Measurements from ENCODE around the gene PLSCR3.
"Not testable (repeated sequence)": the region's sequence is repeated elsewhere in the genome, so short reads cannot be mapped to it uniquely, and the experiment has no call there.

Gene PLSCR3

DNA sequence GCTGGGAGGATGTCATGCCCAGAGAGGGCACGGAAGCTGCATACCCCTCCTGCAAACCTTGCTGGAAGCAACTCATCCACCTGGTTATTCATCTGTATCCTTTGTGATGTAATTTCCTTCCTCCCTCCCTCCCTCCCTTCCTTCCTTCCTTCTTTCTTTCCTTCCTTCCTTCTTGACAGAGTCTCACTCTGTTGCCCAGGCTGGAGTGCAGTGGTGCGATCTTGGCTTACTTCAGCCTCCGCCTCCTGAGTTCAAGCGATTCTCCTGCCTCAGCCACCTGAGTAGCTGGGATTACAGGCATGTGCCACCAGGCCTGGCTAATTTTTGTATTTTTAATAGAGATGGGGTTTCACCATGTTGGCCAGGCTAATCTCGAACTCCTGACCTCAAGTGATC lies 25.7 kb downstream of the PLSCR3 start:
- not testable (repeated sequence) for H3K36me3 ChIP-seq (ENCODE audit: control insufficient read depth in 5 of 5, insufficient read depth in 5 of 5, low read length in 5 of 5); H3K27ac ChIP-seq (ENCODE audit: low read depth, low read length); H3K4me1 ChIP-seq (ENCODE audit: control insufficient read depth in 5 of 5, insufficient read depth in 5 of 5, low read length in 5 of 5); H3K9ac ChIP-seq (ENCODE audit: low read length in 5 of 5); H3K9me3 ChIP-seq (ENCODE audit: control insufficient read depth in 5 of 5, low read length in 5 of 5); H3K4me3 ChIP-seq (ENCODE audit: low read depth in 1 of 5, low read length in 5 of 5); H3K27me3 ChIP-seq (ENCODE audit: control insufficient read depth in 5 of 5, insufficient read depth in 4 of 5, low read length in 5 of 5)

DNA sequence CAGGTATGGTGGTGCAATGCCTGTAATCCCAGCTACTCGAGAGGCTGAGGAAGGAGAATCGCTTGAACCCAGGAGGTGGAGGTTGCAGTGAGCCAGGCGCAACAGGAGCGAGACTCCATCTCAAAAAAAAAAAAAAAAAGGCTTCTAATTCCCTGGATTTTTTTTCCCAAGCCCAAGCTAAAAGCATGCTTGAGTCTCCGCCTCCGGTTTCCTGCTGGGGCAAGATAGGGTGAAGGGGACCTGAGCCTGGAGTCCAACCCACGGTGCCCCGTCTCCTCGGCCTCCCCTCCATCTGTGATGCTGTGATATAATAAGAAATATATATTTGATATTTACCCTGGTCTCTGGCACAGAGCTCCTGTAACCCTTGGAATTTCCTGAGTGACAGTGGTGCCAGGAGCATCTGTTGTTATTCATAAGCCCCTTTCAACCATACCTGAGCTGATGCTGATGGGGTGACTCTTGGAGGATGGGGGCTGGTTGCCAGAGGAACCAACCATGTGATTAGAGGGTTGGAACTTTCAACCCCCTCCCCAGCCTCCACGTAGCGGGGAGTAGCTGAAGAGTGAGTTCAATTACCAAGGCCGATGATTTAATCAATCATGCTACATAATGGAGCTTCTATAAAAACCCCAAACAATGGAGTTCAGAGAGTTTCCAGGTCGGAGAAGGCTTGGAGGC lies 26.3 kb downstream of the PLSCR3 start:
- no peak overlapping the region for H3K9ac ChIP-seq (ENCODE audit: low read length in 5 of 5)
- H3K27me3 ChIP-seq (ENCODE audit: control insufficient read depth in 5 of 5, insufficient read depth in 4 of 5, low read length in 5 of 5): peaks cover 0 to 3% (median 0%) of the 10 kb centered on the region in 5 donors
- H3K9me3 ChIP-seq (ENCODE audit: control insufficient read depth in 5 of 5, low read length in 5 of 5): no peaks in the 10 kb centered on the region
- no peak overlapping the region for H3K4me3 ChIP-seq (ENCODE audit: low read depth in 1 of 5, low read length in 5 of 5)
- H3K27ac ChIP-seq (ENCODE audit: low read depth, low read length): no peak overlapping the region
- no peaks in the 10 kb centered on the region for H3K36me3 ChIP-seq (ENCODE audit: control insufficient read depth in 5 of 5, insufficient read depth in 5 of 5, low read length in 5 of 5)
- no peaks in the 10 kb centered on the region for H3K4me1 ChIP-seq (ENCODE audit: control insufficient read depth in 5 of 5, insufficient read depth in 5 of 5, low read length in 5 of 5)

GRCh38 chr17:7367083-7367482 lies 27.2 kb downstream of the PLSCR3 start:
- Histone ChIP-seq H3K36me3 (ENCODE audit: control insufficient read depth in 5 of 5, insufficient read depth in 5 of 5, low read length in 5 of 5) (no peaks in the 10 kb centered on the region), H3K9ac (ENCODE audit: low read length in 5 of 5) (no peak overlapping the region), H3K27me3 (ENCODE audit: control insufficient read depth in 5 of 5, insufficient read depth in 4 of 5, low read length in 5 of 5) (peaks cover 0 to 3% (median 0%) of the 10 kb centered on the region in 5 donors), H3K27ac (ENCODE audit: low read depth, low read length) (no peak overlapping the region), H3K9me3 (ENCODE audit: control insufficient read depth in 5 of 5, low read length in 5 of 5) (no peaks in the 10 kb centered on the region), H3K4me1 (ENCODE audit: control insufficient read depth in 5 of 5, insufficient read depth in 5 of 5, low read length in 5 of 5) (no peaks in the 10 kb centered on the region), H3K4me3 (ENCODE audit: low read depth in 1 of 5, low read length in 5 of 5) (no peak overlapping the region)

DNA sequence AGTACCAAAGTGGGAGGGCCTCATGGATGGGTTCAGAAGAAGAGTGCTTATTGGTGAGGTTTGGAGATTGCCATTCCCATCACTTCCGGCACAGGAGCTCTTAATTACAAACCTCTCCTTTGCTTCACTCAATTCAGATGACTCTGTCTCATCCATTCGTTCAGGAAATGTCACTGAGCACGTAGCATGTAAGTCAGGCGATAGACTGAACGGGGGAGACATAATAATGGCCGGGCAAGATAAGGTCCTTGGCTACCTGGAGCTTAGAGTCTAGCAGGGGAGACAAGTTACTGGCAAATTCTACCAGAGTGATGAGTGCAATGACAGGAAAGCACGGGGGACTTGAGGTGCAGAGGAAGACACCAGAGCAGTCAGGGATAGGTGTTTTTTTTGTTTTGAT lies 28.4 kb downstream of the PLSCR3 start:
- not testable (repeated sequence) for H3K27ac ChIP-seq (ENCODE audit: low read depth, low read length); H3K9ac ChIP-seq (ENCODE audit: low read length in 5 of 5); H3K36me3 ChIP-seq (ENCODE audit: control insufficient read depth in 5 of 5, insufficient read depth in 5 of 5, low read length in 5 of 5); H3K27me3 ChIP-seq (ENCODE audit: control insufficient read depth in 5 of 5, insufficient read depth in 4 of 5, low read length in 5 of 5); H3K4me1 ChIP-seq (ENCODE audit: control insufficient read depth in 5 of 5, insufficient read depth in 5 of 5, low read length in 5 of 5); H3K4me3 ChIP-seq (ENCODE audit: low read depth in 1 of 5, low read length in 5 of 5); H3K9me3 ChIP-seq (ENCODE audit: control insufficient read depth in 5 of 5, low read length in 5 of 5)

GRCh38 chr17:7363311-7363710 lies 31.0 kb downstream of the PLSCR3 start:
- Histone ChIP-seq H3K9me3 (ENCODE audit: control insufficient read depth in 5 of 5, low read length in 5 of 5) (no peaks in the 10 kb centered on the region), H3K9ac (ENCODE audit: low read length in 5 of 5) (no peak overlapping the region), H3K27me3 (ENCODE audit: control insufficient read depth in 5 of 5, insufficient read depth in 4 of 5, low read length in 5 of 5) (peaks cover 0 to 4% (median 0%) of the 10 kb centered on the region in 5 donors), H3K4me3 (ENCODE audit: low read depth in 1 of 5, low read length in 5 of 5) (no peak overlapping the region), H3K36me3 (ENCODE audit: control insufficient read depth in 5 of 5, insufficient read depth in 5 of 5, low read length in 5 of 5) (no peaks in the 10 kb centered on the region), H3K4me1 (ENCODE audit: control insufficient read depth in 5 of 5, insufficient read depth in 5 of 5, low read length in 5 of 5) (no peaks in the 10 kb centered on the region), H3K27ac (ENCODE audit: low read depth, low read length) (no peak overlapping the region)

- H3K4me1 ChIP-seq (ENCODE audit: control insufficient read depth in 5 of 5, insufficient read depth in 5 of 5, low read length in 5 of 5): no peaks in the 10 kb centered on the region
- H3K4me3 ChIP-seq (ENCODE audit: low read depth in 1 of 5, low read length in 5 of 5): no peak overlapping the region
- peaks cover 0 to 4% (median 0%) of the 10 kb centered on the region in 5 donors for H3K27me3 ChIP-seq (ENCODE audit: control insufficient read depth in 5 of 5, insufficient read depth in 4 of 5, low read length in 5 of 5)
- H3K27ac ChIP-seq (ENCODE audit: low read depth, low read length): no peak overlapping the region
- H3K36me3 ChIP-seq (ENCODE audit: control insufficient read depth in 5 of 5, insufficient read depth in 5 of 5, low read length in 5 of 5): no peaks in the 10 kb centered on the region
- no peak overlapping the region for H3K9ac ChIP-seq (ENCODE audit: low read length in 5 of 5)
- H3K9me3 ChIP-seq (ENCODE audit: control insufficient read depth in 5 of 5, low read length in 5 of 5): no peaks in the 10 kb centered on the region
Measured at GRCh38 chr17:7361906-7362305, 32.4 kb downstream of the PLSCR3 start.

DNA sequence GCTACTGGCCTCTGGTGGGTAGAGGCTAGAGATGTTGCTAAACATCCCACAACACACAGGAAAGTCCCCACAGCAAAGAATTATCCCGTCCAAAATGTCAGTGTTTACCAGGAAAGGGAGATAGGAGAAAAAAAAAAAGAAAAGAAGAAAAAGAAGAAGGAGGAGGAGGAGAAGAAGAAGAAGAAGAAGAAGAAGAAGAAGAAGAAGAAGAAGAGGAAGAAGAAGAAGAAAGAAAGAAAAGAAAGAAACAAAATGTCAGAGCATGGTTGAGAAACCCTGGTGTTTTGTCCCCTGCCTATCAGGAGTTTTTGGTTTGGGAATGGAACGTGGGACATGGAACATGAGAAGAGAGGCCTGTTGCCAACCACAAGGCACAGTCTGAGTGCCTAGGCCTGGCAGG lies 36.9 kb downstream of the PLSCR3 start:
- H3K4me1 ChIP-seq (ENCODE audit: control insufficient read depth in 5 of 5, insufficient read depth in 5 of 5, low read length in 5 of 5): peaks cover 3 to 32% (median 27%) of the 10 kb centered on the region in 5 donors
- peaks cover 0 to 4% (median 0%) of the 10 kb centered on the region in 5 donors for H3K27me3 ChIP-seq (ENCODE audit: control insufficient read depth in 5 of 5, insufficient read depth in 4 of 5, low read length in 5 of 5)
- H3K9ac ChIP-seq (ENCODE audit: low read length in 5 of 5): no peak overlapping the region
- no peak overlapping the region for H3K4me3 ChIP-seq (ENCODE audit: low read depth in 1 of 5, low read length in 5 of 5)
- no peak overlapping the region for H3K27ac ChIP-seq (ENCODE audit: low read depth, low read length)
- no peaks in the 10 kb centered on the region for H3K36me3 ChIP-seq (ENCODE audit: control insufficient read depth in 5 of 5, insufficient read depth in 5 of 5, low read length in 5 of 5)
- H3K9me3 ChIP-seq (ENCODE audit: control insufficient read depth in 5 of 5, low read length in 5 of 5): no peaks in the 10 kb centered on the region

GRCh38 chr17:7356756-7357155 lies 37.6 kb downstream of the PLSCR3 start:
- no peak overlapping the region for H3K9ac ChIP-seq (ENCODE audit: low read length in 5 of 5)
- H3K27me3 ChIP-seq (ENCODE audit: control insufficient read depth in 5 of 5, insufficient read depth in 4 of 5, low read length in 5 of 5): peaks cover 0 to under 1% (median 0%) of the 10 kb centered on the region in 5 donors
- peaks cover 3 to 36% (median 29%) of the 10 kb centered on the region in 5 donors for H3K4me1 ChIP-seq (ENCODE audit: control insufficient read depth in 5 of 5, insufficient read depth in 5 of 5, low read length in 5 of 5)
- H3K9me3 ChIP-seq (ENCODE audit: control insufficient read depth in 5 of 5, low read length in 5 of 5): no peaks in the 10 kb centered on the region
- no peaks in the 10 kb centered on the region for H3K36me3 ChIP-seq (ENCODE audit: control insufficient read depth in 5 of 5, insufficient read depth in 5 of 5, low read length in 5 of 5)
- no peak overlapping the region for H3K4me3 ChIP-seq (ENCODE audit: low read depth in 1 of 5, low read length in 5 of 5)
- H3K27ac ChIP-seq (ENCODE audit: low read depth, low read length): no peak overlapping the region

GRCh38 chr17:7356072-7356549 lies 38.2 kb downstream of the PLSCR3 start:
- H3K4me3 ChIP-seq (ENCODE audit: low read depth in 1 of 5, low read length in 5 of 5): no peak overlapping the region

GRCh38 chr17:7355573-7355972 lies 38.8 kb downstream of the PLSCR3 start:
- Histone ChIP-seq H3K9me3 (ENCODE audit: control insufficient read depth in 5 of 5, low read length in 5 of 5) (no peaks in the 10 kb centered on the region), H3K27ac (ENCODE audit: low read depth, low read length) (peak overlapping the region; percentile 98), H3K36me3 (ENCODE audit: control insufficient read depth in 5 of 5, insufficient read depth in 5 of 5, low read length in 5 of 5) (no peaks in the 10 kb centered on the region), H3K27me3 (ENCODE audit: control insufficient read depth in 5 of 5, insufficient read depth in 4 of 5, low read length in 5 of 5) (no peaks in the 10 kb centered on the region), H3K4me3 (ENCODE audit: low read depth in 1 of 5, low read length in 5 of 5) (no peak overlapping the region), H3K9ac (ENCODE audit: low read length in 5 of 5) (peak overlapping the region in 1 of 5 donors; percentile 29), H3K4me1 (ENCODE audit: control insufficient read depth in 5 of 5, insufficient read depth in 5 of 5, low read length in 5 of 5) (peaks cover 3 to 44% (median 36%) of the 10 kb centered on the region in 5 donors)

More at GRCh38 chr17:7356072-7356549, 38.2 kb downstream of the PLSCR3 start:
- no peak overlapping the region for H3K27ac ChIP-seq (ENCODE audit: low read depth, low read length)
- no peaks in the 10 kb centered on the region for H3K9me3 ChIP-seq (ENCODE audit: control insufficient read depth in 5 of 5, low read length in 5 of 5)
- no peaks in the 10 kb centered on the region for H3K27me3 ChIP-seq (ENCODE audit: control insufficient read depth in 5 of 5, insufficient read depth in 4 of 5, low read length in 5 of 5)
- H3K9ac ChIP-seq (ENCODE audit: low read length in 5 of 5): peak overlapping the region in 1 of 5 donors; percentile 29
- peaks cover 3 to 39% (median 31%) of the 10 kb centered on the region in 5 donors for H3K4me1 ChIP-seq (ENCODE audit: control insufficient read depth in 5 of 5, insufficient read depth in 5 of 5, low read length in 5 of 5)
- H3K36me3 ChIP-seq (ENCODE audit: control insufficient read depth in 5 of 5, insufficient read depth in 5 of 5, low read length in 5 of 5): no peaks in the 10 kb centered on the region
